ENCODE results near the gene TGFBR3.

TGFBR3 gene

DNA sequence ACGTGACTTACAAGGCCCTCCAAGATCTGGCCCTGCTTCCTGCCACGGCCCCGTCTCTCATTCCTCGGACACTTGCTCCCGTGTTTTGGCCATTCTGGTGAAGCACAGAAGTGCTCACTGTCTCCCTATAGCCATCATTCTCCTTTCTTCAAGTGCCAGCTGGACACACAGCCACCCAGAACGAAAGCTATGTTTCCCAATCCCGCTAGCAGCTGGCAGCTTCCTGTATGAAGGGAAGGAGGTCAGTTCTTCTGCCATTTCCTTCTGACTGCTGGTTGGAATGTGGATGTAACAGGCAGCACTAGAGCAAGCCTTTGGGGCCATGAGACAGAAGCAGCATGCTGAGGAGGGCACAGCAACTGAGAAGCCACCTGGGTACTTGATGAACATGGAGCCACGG lies 82.8 kb downstream of the TGFBR3 start:
- TF ChIP-seq SIN3A (IDR thresholded peaks at IDR 0.05; ENCODE audit: borderline replicate concordance, insufficient read depth, low read length): no peak
- no peak for TF ChIP-seq REST (IDR thresholded peaks at IDR 0.05; ENCODE audit: insufficient read depth in 1 of 2, low read depth in 2 of 2, low read length in 2 of 2)

DNA sequence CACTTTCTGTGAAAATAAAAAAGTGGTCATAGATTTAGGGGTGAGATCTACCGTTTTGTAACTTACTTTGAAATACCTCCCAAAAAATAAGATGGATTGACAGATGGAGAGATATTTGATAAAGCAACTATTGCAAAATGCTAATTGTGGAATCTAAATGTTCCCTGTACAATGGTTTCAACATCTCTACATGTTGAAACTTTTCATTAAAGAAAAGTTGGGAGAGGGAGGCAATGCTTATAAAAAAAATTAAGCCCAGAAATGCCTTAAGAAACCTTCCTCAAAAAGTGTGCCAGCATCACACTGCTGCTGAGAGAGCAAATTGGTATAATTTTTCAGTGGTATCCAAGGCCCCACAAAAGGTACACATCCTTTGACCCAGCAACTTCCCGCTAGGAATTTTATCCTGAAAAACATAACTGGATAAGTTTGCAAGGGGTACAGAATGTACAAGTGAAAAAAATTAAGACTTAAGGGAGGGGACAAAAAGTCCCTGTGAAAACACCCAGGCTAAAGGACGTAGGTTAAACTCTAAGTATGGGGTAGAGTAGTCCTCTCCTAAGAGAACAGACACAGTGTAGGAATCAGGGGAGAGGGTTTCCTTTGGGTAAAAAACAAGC lies 84.3 kb downstream of the TGFBR3 start:
- TF ChIP-seq SIN3A (IDR thresholded peaks at IDR 0.05; ENCODE audit: borderline replicate concordance, insufficient read depth, low read length) (no peak), REST (IDR thresholded peaks at IDR 0.05; ENCODE audit: insufficient read depth in 1 of 2, low read depth in 2 of 2, low read length in 2 of 2) (no peak), POLR2AphosphoS5 (IDR thresholded peaks at IDR 0.05; ENCODE audit: low read depth, low read length) (no peak), TAF1 (IDR thresholded peaks at IDR 0.05; ENCODE audit: borderline replicate concordance, insufficient read depth, low read length) (no peak), FOXP2 (optimal IDR thresholded peaks at IDR 0.05; ENCODE audit: borderline replicate concordance, extremely low read depth, extremely low read length, insufficient read depth) (no peak)

- TF ChIP-seq TAF1 (IDR thresholded peaks at IDR 0.05; ENCODE audit: borderline replicate concordance, insufficient read depth, low read length) (no peak), FOXP2 (optimal IDR thresholded peaks at IDR 0.05; ENCODE audit: borderline replicate concordance, extremely low read depth, extremely low read length, insufficient read depth) (no peak), REST (IDR thresholded peaks at IDR 0.05; ENCODE audit: insufficient read depth in 1 of 2, low read depth in 2 of 2, low read length in 2 of 2) (no peak), SIN3A (IDR thresholded peaks at IDR 0.05; ENCODE audit: borderline replicate concordance, insufficient read depth, low read length) (no peak), POLR2AphosphoS5 (IDR thresholded peaks at IDR 0.05; ENCODE audit: low read depth, low read length) (no peak)
Observed at GRCh38 chr1:91799863-91800262, 86.1 kb downstream of the TGFBR3 start.

- TF ChIP-seq POLR2AphosphoS5 (IDR thresholded peaks at IDR 0.05; ENCODE audit: low read depth, low read length) (no peak), FOXP2 (optimal IDR thresholded peaks at IDR 0.05; ENCODE audit: borderline replicate concordance, extremely low read depth, extremely low read length, insufficient read depth) (no peak), SIN3A (IDR thresholded peaks at IDR 0.05; ENCODE audit: borderline replicate concordance, insufficient read depth, low read length) (no peak), REST (IDR thresholded peaks at IDR 0.05; ENCODE audit: insufficient read depth in 1 of 2, low read depth in 2 of 2, low read length in 2 of 2) (no peak), TAF1 (IDR thresholded peaks at IDR 0.05; ENCODE audit: borderline replicate concordance, insufficient read depth, low read length) (no peak)
Observed at GRCh38 chr1:91799159-91799558, 86.8 kb downstream of the TGFBR3 start.

DNA sequence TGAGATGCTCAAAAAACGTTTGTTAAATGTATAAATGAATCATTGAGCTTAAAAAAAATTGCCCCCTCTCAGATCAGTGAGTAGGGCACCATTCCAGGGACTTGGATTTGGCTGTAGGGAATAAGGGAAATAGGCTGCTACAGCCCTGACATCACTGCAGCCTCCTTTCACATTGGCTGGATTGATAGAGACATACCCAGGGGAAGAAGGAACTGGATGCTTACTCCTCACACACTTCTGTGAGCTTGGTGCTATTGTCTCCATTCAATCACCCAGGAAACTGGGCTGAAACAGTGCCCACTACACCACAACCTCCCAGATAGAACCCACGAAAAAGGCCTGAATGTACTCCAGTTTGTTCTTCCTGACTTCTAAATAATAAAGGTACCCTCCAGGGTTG lies 87.2 kb downstream of the TGFBR3 start:
- no peak for TF ChIP-seq SIN3A (IDR thresholded peaks at IDR 0.05; ENCODE audit: borderline replicate concordance, insufficient read depth, low read length)
- TF ChIP-seq REST (IDR thresholded peaks at IDR 0.05; ENCODE audit: insufficient read depth in 1 of 2, low read depth in 2 of 2, low read length in 2 of 2): no peak
- no peak for TF ChIP-seq TAF1 (IDR thresholded peaks at IDR 0.05; ENCODE audit: borderline replicate concordance, insufficient read depth, low read length)
- no peak for TF ChIP-seq FOXP2 (optimal IDR thresholded peaks at IDR 0.05; ENCODE audit: borderline replicate concordance, extremely low read depth, extremely low read length, insufficient read depth)
- TF ChIP-seq POLR2AphosphoS5 (IDR thresholded peaks at IDR 0.05; ENCODE audit: low read depth, low read length): no peak
